PC-9 (cell line): ENCODE results near the gene FAR1. TPM values are rescaled to one million over a fixed set of nuclear protein-coding genes. Genes with fewer than 3 reads are reported as not detected.

ENCODE experiments used
- BruUV-seq: library from RNA; stranded (reverse); fragments of 400-500 nt; replicated peaks from 2 replicates; lab custom pipeline; 2021; lab: Mats Ljungman, UMichigan
- CTCF ChIA-PET: fragments of 300-600 bp; sonication (Branson Sonifier 250); formaldehyde crosslinking; loops from one replicate; lab custom pipeline; 2022; ENCODE audit warnings: antibody characterized with exemption; lab: Charles Lee
- POLR2A ChIA-PET: fragments of 300-600 bp; sonication (Branson Sonifier 250); formaldehyde crosslinking; loops from one replicate; lab custom pipeline; 2022; ENCODE audit warnings: antibody characterized with exemption; ENCODE audit not compliant: unreplicated experiment; lab: Charles Lee
- DNase-seq, 2 experiments: peaks; one replicate each; pipeline versions ENCODE4 v3.0.0 to v3.0.0-alpha.2; 2015 to 2022; ENCODE audit warnings: mixed read lengths in 1 of 2
- H2AFZ ChIP-seq: fragments of 200-600 bp; sonication (generic); 2 replicates; pipeline ENCODE4 v1.8.1; 2017; ENCODE audit warnings: antibody characterized with exemption
- H3F3A ChIP-seq: fragments of 200-600 bp; sonication (generic); 2 replicates; pipeline ENCODE4 v1.8.1; 2017; ENCODE audit warnings: antibody characterized with exemption, mild to moderate bottlenecking, low read depth; ENCODE audit not compliant: insufficient read depth
- H3K27ac ChIP-seq: fragments of 200-600 bp; sonication (generic); 2 replicates; pipeline ENCODE4 v1.6.1; 2016; ENCODE audit warnings: mixed run types
- H3K27me3 ChIP-seq: fragments of 200-600 bp; sonication (generic); 2 replicates; pipeline ENCODE4 v1.6.1; 2016; ENCODE audit warnings: low read depth, mixed run types; ENCODE audit not compliant: insufficient read depth
- H3K36me3 ChIP-seq: fragments of 200-600 bp; sonication (generic); 2 replicates; pipeline ENCODE4 v1.6.1; 2016; ENCODE audit warnings: low read depth, mixed run types
- H3K4me1 ChIP-seq: fragments of 200-600 bp; sonication (generic); replicated peaks from 2 replicates; pipeline ENCODE4 v1.6.1; 2016; ENCODE audit warnings: mixed run types; ENCODE audit not compliant: insufficient read depth
- H3K4me2 ChIP-seq: fragments of 200-600 bp; sonication (generic); 2 replicates; pipeline ENCODE4 v1.6.1; 2017; ENCODE audit warnings: mixed run types
- H3K4me3 ChIP-seq: fragments of 200-600 bp; sonication (generic); 2 replicates; pipeline ENCODE4 v1.6.1; 2016; ENCODE audit warnings: mixed run types
- H3K79me2 ChIP-seq: fragments of 200-600 bp; sonication (generic); 2 replicates; pipeline ENCODE4 v1.6.1; 2017; ENCODE audit warnings: low read depth, mixed run types
- H3K9me2 ChIP-seq: fragments of 200-600 bp; sonication (generic); 2 replicates; pipeline ENCODE4 v1.8.1; 2017; ENCODE audit warnings: mild to moderate bottlenecking; ENCODE audit not compliant: insufficient read depth
- H3K9me3 ChIP-seq: fragments of 200-600 bp; sonication (generic); 2 replicates; pipeline ENCODE4 v1.8.1; 2016; ENCODE audit warnings: low read depth; ENCODE audit not compliant: insufficient read depth
- H4K20me1 ChIP-seq: fragments of 200-600 bp; sonication (generic); 2 replicates; pipeline ENCODE4 v1.8.1; 2017; ENCODE audit not compliant: insufficient read depth
- EZH2 ChIP-seq: fragments of 200-600 bp; sonication (generic); IDR thresholded peaks from 2 replicates; pipeline ENCODE4 v1.8.0; 2017; ENCODE audit warnings: antibody characterized with exemption, low read depth
- intact Hi-C: fragments of 100-400 bp; cut with micrococcal nuclease; formaldehyde crosslinking; loops from one replicate; pipeline ENCODE4 v1.10.0; 2022; ENCODE audit not compliant: unreplicated experiment
- total RNA-seq: library from RNA; stranded (reverse); gene quantifications from 2 replicates; pipeline ENCODE4 v1.2.3, GENCODE V29; 2021
- TF ChIP-seq, protein P1 (sequence below): fragments of 200-600 bp; sonication (generic); conservative IDR thresholded peaks from 2 replicates; pipeline ENCODE4 v1.6.1; 2017; ENCODE audit warnings: mixed run types, antibody characterized with exemption, mild to moderate bottlenecking, moderate library complexity

FAR1 gene
- total RNA-seq, 1 experiment from 2014 or later: 34.4 TPM

DNA sequence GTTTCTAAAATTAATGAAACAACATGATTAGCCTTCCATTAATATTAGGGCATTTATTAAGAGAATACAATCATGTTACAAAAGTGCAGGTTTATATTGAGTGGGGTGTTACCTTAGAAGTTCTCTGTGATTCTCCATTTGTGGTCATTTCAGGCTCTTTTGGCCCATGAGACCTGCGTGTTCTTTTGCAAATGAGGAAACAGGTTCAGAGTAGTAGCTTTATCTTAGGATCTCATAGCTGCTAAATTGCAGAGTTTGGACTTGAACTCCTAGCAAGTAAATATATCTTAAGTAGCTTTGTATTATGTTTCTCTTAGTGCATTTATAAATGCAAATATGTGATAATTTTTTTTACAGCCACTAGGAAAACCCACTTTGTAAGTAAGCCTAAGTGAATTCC is 18.3 kb downstream of the FAR1 start:
- Histone ChIP-seq H3K36me3 (no peaks in the 10 kb centered on the region), H3K4me2 (no peak overlapping the region), H3K4me3 (no peak overlapping the region), H4K20me1 (0 out of 2 replicates have a peak, but pooled peaks cover 6% of the 10 kb centered on the region), H3K79me2 (peaks cover 61% of the 10 kb centered on the region), H3K4me1 (no peaks in the 10 kb centered on the region), H3F3A (no peaks in the 10 kb centered on the region), H3K27me3 (no peaks in the 10 kb centered on the region), H3K9me2 (no peaks in the 10 kb centered on the region), H3K27ac (no peak overlapping the region), H2AFZ (no peak overlapping the region), H3K9me3 (no peaks in the 10 kb centered on the region)
- POLR2A ChIA-PET: interaction anchor here (0.5 kb wide), 1 partner anchor 224 kb away, joined by 3 read pairs; the partner anchor contains the start of gene BTBD10
- no TSS peak for BruUV-seq
- intact Hi-C loops: no loop called here
- DNase-seq: no peak
- no peak for TF ChIP-seq EZH2
- TF ChIP-seq, protein P1, sequence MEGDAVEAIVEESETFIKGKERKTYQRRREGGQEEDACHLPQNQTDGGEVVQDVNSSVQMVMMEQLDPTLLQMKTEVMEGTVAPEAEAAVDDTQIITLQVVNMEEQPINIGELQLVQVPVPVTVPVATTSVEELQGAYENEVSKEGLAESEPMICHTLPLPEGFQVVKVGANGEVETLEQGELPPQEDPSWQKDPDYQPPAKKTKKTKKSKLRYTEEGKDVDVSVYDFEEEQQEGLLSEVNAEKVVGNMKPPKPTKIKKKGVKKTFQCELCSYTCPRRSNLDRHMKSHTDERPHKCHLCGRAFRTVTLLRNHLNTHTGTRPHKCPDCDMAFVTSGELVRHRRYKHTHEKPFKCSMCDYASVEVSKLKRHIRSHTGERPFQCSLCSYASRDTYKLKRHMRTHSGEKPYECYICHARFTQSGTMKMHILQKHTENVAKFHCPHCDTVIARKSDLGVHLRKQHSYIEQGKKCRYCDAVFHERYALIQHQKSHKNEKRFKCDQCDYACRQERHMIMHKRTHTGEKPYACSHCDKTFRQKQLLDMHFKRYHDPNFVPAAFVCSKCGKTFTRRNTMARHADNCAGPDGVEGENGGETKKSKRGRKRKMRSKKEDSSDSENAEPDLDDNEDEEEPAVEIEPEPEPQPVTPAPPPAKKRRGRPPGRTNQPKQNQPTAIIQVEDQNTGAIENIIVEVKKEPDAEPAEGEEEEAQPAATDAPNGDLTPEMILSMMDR: no peak
- CTCF ChIA-PET: no interaction called here

DNA sequence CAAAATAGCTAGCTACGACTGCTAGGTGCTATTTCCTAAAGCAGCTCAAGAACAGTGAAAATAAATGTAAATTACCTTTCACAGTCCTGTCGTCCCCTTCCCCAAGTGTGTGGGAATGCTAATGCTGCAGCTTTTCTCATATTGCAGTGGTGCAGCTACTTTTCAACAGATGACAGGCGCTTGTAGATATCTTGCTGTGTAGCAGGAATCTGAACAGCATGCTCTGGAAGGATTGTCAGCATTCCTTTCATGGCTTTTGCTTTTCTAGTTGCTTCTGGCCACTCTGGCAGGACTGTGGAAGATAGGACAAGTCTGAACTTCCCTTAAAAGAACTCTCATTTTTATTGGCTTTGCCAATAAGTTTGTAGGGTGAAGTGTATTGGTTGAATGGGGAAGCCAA is 18.8 kb downstream of the FAR1 start:
- Histone ChIP-seq H3K27me3 (no peaks in the 10 kb centered on the region), H4K20me1 (0 out of 2 replicates have a peak, but pooled peaks cover 6% of the 10 kb centered on the region), H3K4me1 (no peaks in the 10 kb centered on the region), H3K9me3 (no peaks in the 10 kb centered on the region), H3K4me2 (no peak overlapping the region), H3K27ac (no peak overlapping the region), H3K36me3 (no peaks in the 10 kb centered on the region), H2AFZ (no peak overlapping the region), H3F3A (no peaks in the 10 kb centered on the region), H3K79me2 (peaks cover 61% of the 10 kb centered on the region), H3K9me2 (no peaks in the 10 kb centered on the region), H3K4me3 (no peak overlapping the region)
- intact Hi-C loops: no loop called here
- ChIA-PET CTCF (no interaction called here), POLR2A (interaction anchor here (0.5 kb wide), 1 partner anchor 224 kb away, joined by 3 read pairs; the partner anchor contains the start of gene BTBD10)
- no peak for DNase-seq
- TF ChIP-seq, protein P1: no peak
- no peak for TF ChIP-seq EZH2
- BruUV-seq: no TSS peak

DNA sequence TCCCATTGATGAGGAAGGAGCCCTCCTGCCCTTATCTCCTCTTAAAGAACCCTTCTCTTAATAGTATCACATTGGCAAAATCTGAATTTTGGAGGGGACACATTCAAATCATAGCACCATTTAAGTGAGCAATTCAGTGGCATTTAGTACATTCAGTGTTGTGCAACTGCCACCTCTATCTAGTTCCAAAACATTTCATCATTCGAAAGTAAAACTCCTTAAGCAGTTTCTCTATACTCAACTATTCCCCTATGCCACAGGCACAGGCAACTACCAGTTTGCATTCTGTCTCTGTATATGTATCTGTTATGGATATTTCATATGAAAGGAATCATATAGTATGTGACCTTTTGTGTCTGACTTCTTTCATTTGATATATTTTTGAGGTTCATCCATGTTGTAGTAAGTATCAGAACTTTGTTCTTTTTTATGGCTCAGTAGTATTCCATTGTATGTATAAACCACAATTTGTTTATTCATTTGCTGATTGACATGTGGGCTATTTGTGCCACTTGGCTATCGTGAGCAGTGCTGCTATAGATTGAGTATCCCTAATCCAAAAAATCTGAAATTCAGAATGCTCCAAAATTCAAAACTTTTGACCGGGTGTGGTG is 22.9 kb downstream of the FAR1 start:
- no peak overlapping the region for H3K27ac ChIP-seq
- peaks cover 54% of the 10 kb centered on the region for H3K79me2 ChIP-seq
- H3K9me3 ChIP-seq: no peaks in the 10 kb centered on the region
- no peaks in the 10 kb centered on the region for H3K27me3 ChIP-seq
- no peak overlapping the region for H3K4me3 ChIP-seq
- TF ChIP-seq, protein P1: no peak
- TF ChIP-seq EZH2: no peak
- no peak overlapping the region for H2AFZ ChIP-seq
- H3F3A ChIP-seq: no peaks in the 10 kb centered on the region
- no peaks in the 10 kb centered on the region for H3K4me1 ChIP-seq
- ChIA-PET POLR2A (no interaction called here), CTCF (no interaction called here)
- intact Hi-C loops: no loop called here
- no peaks in the 10 kb centered on the region for H3K36me3 ChIP-seq
- no TSS peak for BruUV-seq
- H3K9me2 ChIP-seq: no peaks in the 10 kb centered on the region
- H3K4me2 ChIP-seq: no peak overlapping the region
- H4K20me1 ChIP-seq: peaks cover 6% of the 10 kb centered on the region; the same call in 1 of the 2 replicates
- DNase-seq: no peak
